Urinary bladder (tissue), 4 donors: ENCODE results near the gene EPM2A. TPM values are rescaled to one million over a fixed set of nuclear protein-coding genes. Genes with fewer than 3 reads are reported as not detected.

Experiments
- DNase-seq: peaks from one replicate; pipeline ENCODE4 v3.0.0-alpha.2; 2015; ENCODE audit errors: extremely low spot score
- H3K27ac ChIP-seq: one replicate; pipeline ENCODE4 v1.5.1; 2013; ENCODE audit warnings: low read depth, mild to moderate bottlenecking, moderate library complexity
- H3K36me3 ChIP-seq: one replicate; pipeline ENCODE4 v1.6.1; 2013; ENCODE audit warnings: mild to moderate bottlenecking, moderate library complexity; ENCODE audit not compliant: insufficient read depth
- H3K4me1 ChIP-seq: one replicate; pipeline ENCODE4 v1.6.1; 2013; ENCODE audit warnings: mild to moderate bottlenecking, moderate library complexity; ENCODE audit not compliant: insufficient read depth
- H3K4me3 ChIP-seq: one replicate; pipeline ENCODE4 v1.5.1; 2013; ENCODE audit warnings: low read depth, low read length
- WGBS: extraction: QIAGEN DNeasy Blood & Tissue Kit; methylation state at CpG from one replicate; pipeline ENCODE4 v1.1.7; 2013; 5-methylcytosine and 5-hydroxymethylcytosine counted together
- polyA plus RNA-seq: library from polyadenylated mRNA; stranded (reverse); fragments of 200-250 nt; gene quantifications from one replicate; pipeline ENCODE4 v1.2.3, GENCODE V29; 2013
- small RNA-seq: library from RNA; depleted of rRNA; stranded (forward); fragments of <200 nt; gene quantifications from one replicate; pipeline ENCODE3, GENCODE V24; 2014
- total RNA-seq: library from RNA; depleted of rRNA; stranded (reverse); fragments of >200 nt; gene quantifications from one replicate; pipeline ENCODE4 v1.2.3, GENCODE V29; 2014
- donor health status: healthy with polysubstance abuse.
- donor health status: healthy.

EPM2A gene
- total and polyA plus RNA-seq, 2 donors: 22.5 to 25.3 TPM

GRCh38 chr6:145600299-145600698 is 135.0 kb downstream of the EPM2A start:
- WGBS: 90% methylated on average over 2 of the region's 2 CpGs

GRCh38 chr6:145588981-145589380 is 146.3 kb downstream of the EPM2A start:
- H3K27ac ChIP-seq: no peak overlapping the region
- 43% methylated on average over 1 of the region's 1 CpG for WGBS
- no peaks in the 10 kb centered on the region for H3K36me3 ChIP-seq
- H3K4me1 ChIP-seq: no peaks in the 10 kb centered on the region
- DNase-seq: no peak
- no peak overlapping the region for H3K4me3 ChIP-seq

More at GRCh38 chr6:145600299-145600698, 135.0 kb downstream of the EPM2A start:
- H3K4me1 ChIP-seq: no peaks in the 10 kb centered on the region
- no peak overlapping the region for H3K4me3 ChIP-seq
- no peaks in the 10 kb centered on the region for H3K36me3 ChIP-seq
- no peak overlapping the region for H3K27ac ChIP-seq
- no peak for DNase-seq

GRCh38 chr6:145587334-145587733 is 148.0 kb downstream of the EPM2A start:
- no peak for DNase-seq
- no peaks in the 10 kb centered on the region for H3K36me3 ChIP-seq
- no peak overlapping the region for H3K4me3 ChIP-seq
- no peak overlapping the region for H3K27ac ChIP-seq
- H3K4me1 ChIP-seq: no peaks in the 10 kb centered on the region

- Histone ChIP-seq H3K36me3 (no peaks in the 10 kb centered on the region), H3K27ac (no peak overlapping the region), H3K4me1 (no peaks in the 10 kb centered on the region), H3K4me3 (no peak overlapping the region)
- DNase-seq: no peak
- 66% methylated on average over 3 of the region's 3 CpGs for WGBS
Measured at GRCh38 chr6:145583753-145584152, 151.6 kb downstream of the EPM2A start.

Small RNA genes within 50 kb of the gene (small RNA-seq; reads per million reads assigned to genes)
- not detected for gene AL023806.2

Other genes with a start within 250 kb of the EPM2A start
- 31.7 TPM for gene FBXO30, start 79.3 kb upstream of the EPM2A start, total RNA-seq
- 11.5 TPM for gene FBXO30, start 79.3 kb upstream of the EPM2A start, polyA plus RNA-seq
- gene SHPRH, start 228.8 kb upstream of the EPM2A start, total RNA-seq: 82.9 TPM
- 7.0 TPM for gene SHPRH, start 228.8 kb upstream of the EPM2A start, polyA plus RNA-seq